Measurements from ENCODE around the gene IL23R.

DNA sequence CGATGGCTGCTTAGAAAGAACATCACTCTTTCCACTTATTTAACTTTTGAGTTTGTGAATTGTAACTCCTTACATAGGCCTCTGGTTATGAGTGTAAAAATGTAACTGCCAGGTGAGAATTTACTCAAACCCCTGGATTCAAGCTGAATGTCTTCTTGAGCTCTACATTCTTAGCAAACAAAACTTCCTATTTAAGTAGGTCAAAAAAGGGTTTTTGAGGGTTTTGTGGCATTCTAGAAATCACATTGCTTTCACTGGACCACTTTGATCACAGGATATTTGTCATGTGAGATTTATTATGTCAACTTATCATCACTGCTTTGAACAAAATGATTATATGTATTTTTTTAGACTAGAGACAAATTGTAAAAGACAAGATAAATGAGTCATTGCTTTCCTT lies 5.7 kb downstream of the IL23R start:
- TF ChIP-seq EP300 (IDR thresholded peaks at IDR 0.05), result no peak
- no peak for TF ChIP-seq CTCF (IDR thresholded peaks at IDR 0.05)
- no peak for TF ChIP-seq POLR2A (IDR thresholded peaks at IDR 0.05)
- TF ChIP-seq POLR2AphosphoS5 (IDR thresholded peaks at IDR 0.05), result no peak
